HL-60 (cell line): ENCODE measurements around the gene PSMD2.

ENCODE experiments used
- DNase-seq, 2 experiments: peaks; one replicate each; pipeline ENCODE4 v3.0.0-alpha.2; 2010 to 2020; ENCODE audit warnings: low read depth in 1 of 2, low spot score in 1 of 2
- H3K27ac ChIP-seq: fragments of 250-450 bp; sonication (Bioruptor Pico); replicated peaks from 2 replicates; pipeline ENCODE4 v1.5.1; 2020; ENCODE audit warnings: mild to moderate bottlenecking, moderate library complexity
- H3K27me3 ChIP-seq: fragments of 250-450 bp; sonication (Bioruptor Pico); 2 replicates; pipeline ENCODE4 v1.5.1; 2021; ENCODE audit warnings: mild to moderate bottlenecking, moderate library complexity; ENCODE audit not compliant: insufficient read depth, poor library complexity, severe bottlenecking
- H3K4me3 ChIP-seq: replicated peaks from 2 replicates; pipeline ENCODE4 v1.5.1; 2011; ENCODE audit warnings: mild to moderate bottlenecking, control low read depth, low read length; ENCODE audit not compliant: insufficient read depth
- GABPA ChIP-seq: IDR thresholded peaks from 2 replicates; pipeline ENCODE4 v1.6.1; 2012; ENCODE audit warnings: low read depth
- POLR2AphosphoS5 ChIP-seq: IDR thresholded peaks from 2 replicates; pipeline ENCODE4 v1.6.1; 2012; ENCODE audit warnings: low read depth
- SPI1 ChIP-seq: IDR thresholded peaks from 2 replicates; pipeline ENCODE4 v1.6.1; 2012; ENCODE audit warnings: low read depth, mild to moderate bottlenecking, borderline replicate concordance
- TF ChIP-seq, protein P1 (sequence below): IDR thresholded peaks from 2 replicates; pipeline ENCODE4 v1.6.1; 2012; ENCODE audit warnings: low read depth; ENCODE audit not compliant: insufficient replicate concordance
- TF ChIP-seq, protein P2 (sequence below): IDR thresholded peaks from one replicate; pipeline ENCODE4 v1.5.1; 2011; ENCODE audit warnings: low read length, control low read depth, inconsistent platforms; ENCODE audit not compliant: insufficient read depth

The PSMD2 gene

GRCh38 chr3:184333700-184334099 is 34.7 kb downstream of the PSMD2 start:
- DNase-seq, result no peak
- no peaks in the 10 kb centered on the region for H3K27me3 ChIP-seq
- no peak overlapping the region for H3K27ac ChIP-seq
- no peak overlapping the region for H3K4me3 ChIP-seq
- TF ChIP-seq, protein P1, sequence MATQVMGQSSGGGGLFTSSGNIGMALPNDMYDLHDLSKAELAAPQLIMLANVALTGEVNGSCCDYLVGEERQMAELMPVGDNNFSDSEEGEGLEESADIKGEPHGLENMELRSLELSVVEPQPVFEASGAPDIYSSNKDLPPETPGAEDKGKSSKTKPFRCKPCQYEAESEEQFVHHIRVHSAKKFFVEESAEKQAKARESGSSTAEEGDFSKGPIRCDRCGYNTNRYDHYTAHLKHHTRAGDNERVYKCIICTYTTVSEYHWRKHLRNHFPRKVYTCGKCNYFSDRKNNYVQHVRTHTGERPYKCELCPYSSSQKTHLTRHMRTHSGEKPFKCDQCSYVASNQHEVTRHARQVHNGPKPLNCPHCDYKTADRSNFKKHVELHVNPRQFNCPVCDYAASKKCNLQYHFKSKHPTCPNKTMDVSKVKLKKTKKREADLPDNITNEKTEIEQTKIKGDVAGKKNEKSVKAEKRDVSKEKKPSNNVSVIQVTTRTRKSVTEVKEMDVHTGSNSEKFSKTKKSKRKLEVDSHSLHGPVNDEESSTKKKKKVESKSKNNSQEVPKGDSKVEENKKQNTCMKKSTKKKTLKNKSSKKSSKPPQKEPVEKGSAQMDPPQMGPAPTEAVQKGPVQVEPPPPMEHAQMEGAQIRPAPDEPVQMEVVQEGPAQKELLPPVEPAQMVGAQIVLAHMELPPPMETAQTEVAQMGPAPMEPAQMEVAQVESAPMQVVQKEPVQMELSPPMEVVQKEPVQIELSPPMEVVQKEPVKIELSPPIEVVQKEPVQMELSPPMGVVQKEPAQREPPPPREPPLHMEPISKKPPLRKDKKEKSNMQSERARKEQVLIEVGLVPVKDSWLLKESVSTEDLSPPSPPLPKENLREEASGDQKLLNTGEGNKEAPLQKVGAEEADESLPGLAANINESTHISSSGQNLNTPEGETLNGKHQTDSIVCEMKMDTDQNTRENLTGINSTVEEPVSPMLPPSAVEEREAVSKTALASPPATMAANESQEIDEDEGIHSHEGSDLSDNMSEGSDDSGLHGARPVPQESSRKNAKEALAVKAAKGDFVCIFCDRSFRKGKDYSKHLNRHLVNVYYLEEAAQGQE, result no peak
- TF ChIP-seq GABPA (no peak), SPI1 (no peak), POLR2AphosphoS5 (no peak)
- TF ChIP-seq, protein P2, sequence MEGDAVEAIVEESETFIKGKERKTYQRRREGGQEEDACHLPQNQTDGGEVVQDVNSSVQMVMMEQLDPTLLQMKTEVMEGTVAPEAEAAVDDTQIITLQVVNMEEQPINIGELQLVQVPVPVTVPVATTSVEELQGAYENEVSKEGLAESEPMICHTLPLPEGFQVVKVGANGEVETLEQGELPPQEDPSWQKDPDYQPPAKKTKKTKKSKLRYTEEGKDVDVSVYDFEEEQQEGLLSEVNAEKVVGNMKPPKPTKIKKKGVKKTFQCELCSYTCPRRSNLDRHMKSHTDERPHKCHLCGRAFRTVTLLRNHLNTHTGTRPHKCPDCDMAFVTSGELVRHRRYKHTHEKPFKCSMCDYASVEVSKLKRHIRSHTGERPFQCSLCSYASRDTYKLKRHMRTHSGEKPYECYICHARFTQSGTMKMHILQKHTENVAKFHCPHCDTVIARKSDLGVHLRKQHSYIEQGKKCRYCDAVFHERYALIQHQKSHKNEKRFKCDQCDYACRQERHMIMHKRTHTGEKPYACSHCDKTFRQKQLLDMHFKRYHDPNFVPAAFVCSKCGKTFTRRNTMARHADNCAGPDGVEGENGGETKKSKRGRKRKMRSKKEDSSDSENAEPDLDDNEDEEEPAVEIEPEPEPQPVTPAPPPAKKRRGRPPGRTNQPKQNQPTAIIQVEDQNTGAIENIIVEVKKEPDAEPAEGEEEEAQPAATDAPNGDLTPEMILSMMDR, result no peak

DNA sequence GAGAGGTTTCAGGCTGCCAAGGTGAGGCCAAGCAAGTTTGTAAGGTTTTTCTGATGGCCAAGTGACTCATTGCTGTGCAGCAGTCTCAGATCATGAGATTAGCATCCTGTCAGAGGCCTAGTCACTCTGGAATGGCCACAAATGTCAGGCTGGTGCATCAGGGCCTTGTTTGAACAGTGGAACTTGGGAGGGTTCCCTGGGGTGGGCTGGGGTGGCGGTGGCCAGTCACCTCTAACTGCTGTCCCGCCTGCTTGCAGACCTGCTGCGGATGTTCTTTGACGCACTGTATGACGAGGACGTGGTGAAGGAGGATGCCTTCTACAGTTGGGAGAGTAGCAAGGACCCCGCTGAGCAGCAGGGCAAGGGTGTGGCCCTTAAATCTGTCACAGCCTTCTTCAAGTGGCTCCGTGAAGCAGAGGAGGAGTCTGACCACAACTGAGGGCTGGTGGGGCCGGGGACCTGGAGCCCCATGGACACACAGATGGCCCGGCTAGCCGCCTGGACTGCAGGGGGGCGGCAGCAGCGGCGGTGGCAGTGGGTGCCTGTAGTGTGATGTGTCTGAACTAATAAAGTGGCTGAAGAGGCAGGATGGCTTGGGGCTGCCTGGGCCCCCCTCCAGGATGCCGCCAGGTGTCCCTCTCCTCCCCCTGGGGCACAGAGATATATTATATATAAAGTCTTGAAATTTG is 35.6 kb downstream of the PSMD2 start:
- DNase-seq, result no peak
- Histone ChIP-seq H3K27ac (no peak overlapping the region), H3K27me3 (no peaks in the 10 kb centered on the region), H3K4me3 (no peak overlapping the region)
- TF ChIP-seq, protein P1, result no peak
- TF ChIP-seq GABPA (no peak), SPI1 (no peak), POLR2AphosphoS5 (no peak; the same call in 1 of the 2 replicates)
- TF ChIP-seq, protein P2, result no peak

GRCh38 chr3:184335291-184335660 is 36.2 kb downstream of the PSMD2 start:
- H3K27me3 ChIP-seq, result no peaks in the 10 kb centered on the region
- no peak for DNase-seq
- H3K4me3 ChIP-seq, result peak overlapping the region; percentile 47; the same call in 1 of the 2 replicates
- H3K27ac ChIP-seq, result peak overlapping the region; percentile 0; the same call in 1 of the 2 replicates
- TF ChIP-seq, protein P2, result no peak
- TF ChIP-seq GABPA, result no peak
- TF ChIP-seq SPI1, result no peak
- no peak; the same call in 1 of the 2 replicates for TF ChIP-seq POLR2AphosphoS5
- TF ChIP-seq, protein P1, result no peak
